HG03565 (cell line): ENCODE results near the gene ZDHHC14.

Source experiments
- ATAC-seq: cut with Tn5 transposase; IDR thresholded peaks from one replicate; pipeline ENCODE4 v1.9.1; 2021; ENCODE audit warnings: mild to moderate bottlenecking, moderate library complexity; ENCODE audit not compliant: unreplicated experiment

Gene ZDHHC14

DNA sequence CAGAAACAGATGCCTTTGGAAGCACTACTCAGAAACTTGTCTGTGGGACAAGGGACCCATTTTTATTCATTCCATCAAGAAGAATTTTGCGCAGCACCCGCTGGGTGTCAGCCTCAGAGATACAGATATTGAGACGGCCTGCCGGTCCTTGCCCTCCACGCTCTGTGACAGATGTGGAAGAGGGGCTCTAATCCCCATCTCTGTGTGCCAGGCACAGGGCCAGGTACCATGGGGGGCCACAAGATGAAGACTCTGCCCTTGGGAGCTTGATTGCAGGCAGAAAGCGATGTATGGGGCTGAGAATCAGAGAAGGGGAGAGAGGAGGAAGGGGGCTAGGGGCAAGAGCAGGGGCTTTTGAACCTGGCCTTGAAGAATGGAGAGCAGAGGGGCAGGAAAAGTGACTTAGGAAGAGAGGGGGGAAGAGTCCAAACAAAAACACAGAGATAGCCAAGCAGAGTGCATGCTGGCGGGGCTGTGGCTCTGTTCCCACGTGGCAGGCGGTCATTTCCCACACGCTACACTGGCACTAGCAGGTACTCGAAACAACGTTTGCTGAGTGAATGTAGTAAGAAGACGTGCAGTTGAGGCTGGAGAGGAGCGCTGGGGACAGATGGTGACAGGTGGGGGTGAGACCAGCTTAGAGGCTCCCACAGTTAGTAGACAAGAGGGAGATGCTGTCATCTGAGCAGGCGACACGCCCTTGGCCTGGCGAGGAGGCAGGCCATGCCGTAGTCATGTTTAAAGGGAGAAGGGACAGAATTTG lies 271.8 kb downstream of the ZDHHC14 start:
- no peak for ATAC-seq

DNA sequence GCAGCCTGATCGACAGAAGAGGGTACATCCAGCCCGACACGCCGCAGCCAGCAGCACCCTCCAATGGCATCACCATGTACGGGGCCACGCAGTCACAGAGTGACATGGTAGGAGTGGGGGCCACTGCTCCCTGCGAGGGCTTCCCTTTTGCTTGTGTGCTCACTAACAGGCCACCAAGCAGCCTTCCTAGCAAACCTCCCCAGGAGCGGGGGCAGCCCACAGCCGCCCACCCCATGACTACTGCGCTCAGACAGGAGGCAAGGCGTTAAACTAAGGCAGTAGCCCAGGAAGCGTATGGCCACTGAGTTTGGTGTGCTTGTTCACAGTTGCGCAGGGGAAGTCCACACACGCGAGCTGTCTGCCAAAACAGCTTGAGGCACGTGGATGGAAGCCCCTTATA lies 272.5 kb downstream of the ZDHHC14 start:
- no peak for ATAC-seq

DNA sequence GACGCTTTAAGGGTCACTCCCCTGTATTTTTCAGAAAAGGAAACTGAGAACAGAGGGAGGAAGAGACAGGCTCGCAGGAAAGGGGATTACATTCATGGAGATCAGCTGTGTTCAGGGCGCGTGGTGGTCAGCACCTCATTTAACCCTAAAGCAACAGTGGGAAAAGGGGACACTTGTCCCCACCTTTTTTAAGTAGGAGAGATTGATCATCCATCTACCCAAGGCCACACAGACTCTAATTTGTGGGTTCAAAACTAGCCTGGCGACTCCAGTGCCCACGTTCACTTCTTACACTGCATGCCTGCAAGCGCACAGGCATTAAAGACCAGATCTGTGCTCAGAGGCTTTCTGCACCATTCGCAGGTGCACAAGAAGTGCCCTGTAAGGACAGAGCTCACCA lies 274.1 kb downstream of the ZDHHC14 start:
- ATAC-seq, result no peak

DNA sequence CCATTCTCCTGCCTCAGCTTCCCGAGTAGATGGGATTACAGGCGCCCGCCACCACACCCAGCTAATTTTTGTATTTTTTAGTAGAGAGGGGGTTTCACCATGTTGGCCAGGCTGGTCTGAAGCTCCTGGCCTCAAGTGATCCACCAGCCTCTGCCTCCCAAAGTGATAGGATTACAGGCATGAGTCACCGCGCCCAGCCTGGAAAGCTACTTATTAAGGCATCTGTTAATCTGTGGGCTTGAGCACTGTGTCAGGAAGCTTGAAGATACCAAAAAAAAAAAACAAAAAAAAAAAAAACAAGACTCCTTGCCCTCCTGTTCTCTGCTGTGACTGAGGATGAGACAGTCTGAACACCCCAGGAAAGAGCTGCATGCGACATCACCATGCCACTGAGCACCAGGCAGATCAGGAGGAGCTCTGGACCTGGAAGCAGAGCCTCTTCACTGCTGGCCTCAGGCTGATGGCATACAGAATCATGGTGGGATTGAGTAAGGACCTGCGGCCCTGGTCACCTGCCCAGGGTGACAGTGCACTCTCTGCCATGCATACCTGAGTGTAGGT lies 275.5 kb downstream of the ZDHHC14 start:
- ATAC-seq, result no peak

DNA sequence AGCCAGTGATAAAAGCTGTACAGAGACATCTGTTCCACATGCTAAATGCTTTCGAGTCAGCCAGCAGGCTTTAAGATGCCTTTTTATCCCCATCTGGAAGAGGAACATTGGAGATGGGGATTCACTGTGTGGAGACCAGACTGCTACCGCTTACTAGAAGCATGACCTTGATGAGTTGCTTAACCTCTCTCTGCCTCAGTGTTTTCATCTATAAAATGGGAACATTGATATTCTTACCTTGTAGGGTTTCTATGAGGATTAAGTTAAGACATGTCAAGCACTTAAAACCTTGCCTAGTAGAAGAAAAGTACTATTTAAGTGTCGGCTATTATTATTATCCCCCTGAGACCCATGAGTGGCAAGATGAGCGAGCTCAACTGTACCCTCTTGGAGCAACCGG lies 276.8 kb downstream of the ZDHHC14 start:
- ATAC-seq, result no peak

DNA sequence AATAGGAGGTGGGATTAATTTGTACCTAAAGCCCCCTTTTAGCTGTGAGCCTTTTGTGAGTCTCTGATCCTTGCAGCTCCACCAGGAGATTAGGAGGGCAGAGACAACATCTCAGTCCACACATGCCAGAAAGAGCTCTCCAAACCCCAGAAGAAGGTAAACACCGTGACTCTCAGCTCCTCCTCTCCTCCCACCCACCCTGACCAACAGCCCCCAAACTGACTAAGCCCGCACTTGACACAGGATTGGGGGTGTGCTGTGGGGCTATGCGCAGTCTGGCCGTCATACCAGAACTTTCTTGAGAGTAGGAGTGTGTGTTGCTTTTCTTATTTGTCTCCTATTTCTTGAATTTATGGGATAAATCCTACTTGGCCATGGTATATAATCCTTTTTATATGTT lies 277.3 kb downstream of the ZDHHC14 start:
- no peak for ATAC-seq

DNA sequence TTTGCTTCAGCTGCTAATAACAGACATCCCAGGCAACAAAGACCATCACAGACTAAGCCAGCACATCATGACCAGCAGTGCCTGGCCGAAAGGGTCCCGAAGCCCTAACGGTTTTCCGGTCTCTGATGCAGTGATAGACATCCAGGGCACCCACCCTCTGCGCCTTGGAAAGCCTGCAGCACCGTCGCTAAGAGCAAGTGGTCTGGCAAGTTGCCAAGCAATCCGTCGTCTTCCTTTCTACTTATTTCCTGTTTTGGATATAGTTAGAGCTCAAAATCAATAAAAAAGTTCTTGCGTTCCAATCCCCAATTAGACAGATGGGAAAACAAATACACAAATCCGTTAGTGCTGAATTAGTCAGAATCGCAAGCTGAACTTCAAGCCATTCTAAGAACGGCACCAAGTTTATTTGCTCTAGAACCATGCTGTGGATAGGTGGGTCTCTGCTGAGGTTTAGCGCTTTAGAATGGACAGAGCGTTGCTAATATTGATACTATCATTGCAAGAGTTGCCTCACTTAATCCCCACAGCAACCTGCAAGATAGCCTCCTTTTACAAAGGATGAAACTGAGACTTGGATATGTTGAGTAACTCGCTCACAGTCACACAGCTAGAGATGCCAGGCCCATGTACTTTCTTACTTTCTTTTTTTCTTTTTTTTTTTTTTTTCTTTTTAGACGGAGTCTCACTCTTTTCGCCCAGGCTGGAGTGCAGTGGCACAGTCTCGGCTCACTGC lies 278.7 kb downstream of the ZDHHC14 start:
- ATAC-seq, result no peak

DNA sequence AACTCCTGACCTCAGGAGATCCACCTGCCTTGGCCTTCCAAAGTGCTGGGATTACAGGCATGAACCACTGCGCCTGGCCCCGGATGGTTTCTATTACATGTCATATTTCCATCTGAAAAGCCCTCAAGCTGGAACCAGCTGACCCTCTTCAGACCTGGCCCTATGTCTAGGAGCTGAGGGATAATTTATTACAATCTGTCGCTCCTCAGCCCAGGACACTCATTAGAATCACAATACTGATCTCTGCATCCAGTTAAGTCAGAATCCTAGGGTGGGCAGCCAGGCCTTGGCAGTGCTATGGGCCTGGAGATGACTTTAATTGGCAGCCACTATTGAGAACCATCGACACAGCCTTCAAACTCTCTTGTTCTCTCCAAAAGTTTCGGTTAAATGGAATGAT lies 279.4 kb downstream of the ZDHHC14 start:
- ATAC-seq, result no peak

DNA sequence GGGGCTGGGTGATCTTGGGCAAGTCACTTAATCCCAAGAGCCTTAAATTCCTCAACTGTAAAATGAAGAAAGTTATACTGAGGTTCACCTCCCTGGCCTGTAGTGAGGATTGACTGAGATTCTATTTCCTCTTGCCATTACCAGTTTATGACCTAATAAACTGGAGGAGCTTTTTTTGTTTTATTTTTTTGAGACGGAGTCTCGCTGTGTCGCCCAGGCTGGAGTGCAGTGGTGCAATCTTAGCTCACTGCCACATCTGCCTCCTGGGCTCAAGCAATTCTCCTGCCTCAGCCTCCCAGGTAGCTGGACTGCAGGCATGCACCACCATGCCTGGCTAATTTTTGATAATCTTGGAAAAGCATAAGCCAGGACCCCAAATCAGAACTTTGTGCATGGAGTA lies 280.7 kb downstream of the ZDHHC14 start:
- no peak for ATAC-seq

DNA sequence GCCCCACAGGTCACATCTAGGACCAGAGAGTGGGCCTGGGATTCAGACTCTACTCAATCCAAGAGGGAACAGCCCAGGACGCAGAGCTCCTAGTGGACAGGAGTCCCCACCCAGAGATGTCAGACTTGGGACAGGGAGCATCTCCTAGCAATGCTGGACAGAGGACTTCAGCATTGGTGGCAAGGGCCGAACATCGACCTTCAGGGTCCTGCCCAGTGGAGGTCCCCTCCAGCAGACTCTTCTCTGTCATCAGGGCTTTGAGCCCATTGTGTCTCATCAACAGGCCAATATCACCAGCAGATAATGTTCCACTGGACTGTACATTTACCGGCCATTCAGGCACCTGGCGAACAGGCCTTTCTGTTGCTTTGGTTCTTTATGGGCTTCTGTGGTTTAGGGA lies 282.3 kb downstream of the ZDHHC14 start:
- ATAC-seq, result no peak

DNA sequence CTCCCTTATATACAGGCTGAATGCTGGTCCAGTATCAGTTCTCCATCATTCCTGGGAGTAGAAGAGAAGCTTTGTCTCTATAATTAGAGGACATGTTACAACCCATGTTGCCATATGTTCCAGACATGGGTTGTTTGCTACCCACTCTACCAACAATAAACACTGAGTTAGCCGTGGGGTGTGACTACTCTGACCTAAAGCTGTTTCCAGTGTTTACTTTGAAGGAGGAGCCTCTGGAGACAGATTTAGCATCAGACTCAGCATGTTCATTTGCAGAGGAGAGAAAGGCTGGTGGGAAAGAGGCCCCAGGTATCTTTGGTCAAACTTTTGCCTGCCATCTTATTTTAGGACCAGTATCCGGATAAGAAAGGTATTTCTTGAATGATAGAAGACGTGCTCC lies 284.2 kb downstream of the ZDHHC14 start:
- no peak for ATAC-seq

DNA sequence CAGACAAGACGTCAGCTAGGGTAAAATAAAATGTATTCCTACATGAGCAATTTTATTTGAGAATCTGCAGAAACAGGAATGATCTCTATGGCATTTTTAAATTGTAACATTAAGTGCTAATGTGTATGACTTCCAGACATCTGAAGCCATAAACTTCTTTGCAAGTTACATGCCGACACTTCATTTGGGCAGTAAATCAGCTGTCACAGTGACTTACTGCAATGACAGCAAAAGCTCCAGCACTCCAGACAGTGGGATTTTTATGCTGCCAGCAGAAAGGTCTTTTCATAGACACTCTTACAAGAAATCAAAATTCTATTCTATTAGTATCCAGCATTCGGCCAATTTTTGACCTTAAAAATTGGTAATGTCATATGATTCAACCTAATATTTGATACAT lies 285.7 kb downstream of the ZDHHC14 start:
- no peak for ATAC-seq

DNA sequence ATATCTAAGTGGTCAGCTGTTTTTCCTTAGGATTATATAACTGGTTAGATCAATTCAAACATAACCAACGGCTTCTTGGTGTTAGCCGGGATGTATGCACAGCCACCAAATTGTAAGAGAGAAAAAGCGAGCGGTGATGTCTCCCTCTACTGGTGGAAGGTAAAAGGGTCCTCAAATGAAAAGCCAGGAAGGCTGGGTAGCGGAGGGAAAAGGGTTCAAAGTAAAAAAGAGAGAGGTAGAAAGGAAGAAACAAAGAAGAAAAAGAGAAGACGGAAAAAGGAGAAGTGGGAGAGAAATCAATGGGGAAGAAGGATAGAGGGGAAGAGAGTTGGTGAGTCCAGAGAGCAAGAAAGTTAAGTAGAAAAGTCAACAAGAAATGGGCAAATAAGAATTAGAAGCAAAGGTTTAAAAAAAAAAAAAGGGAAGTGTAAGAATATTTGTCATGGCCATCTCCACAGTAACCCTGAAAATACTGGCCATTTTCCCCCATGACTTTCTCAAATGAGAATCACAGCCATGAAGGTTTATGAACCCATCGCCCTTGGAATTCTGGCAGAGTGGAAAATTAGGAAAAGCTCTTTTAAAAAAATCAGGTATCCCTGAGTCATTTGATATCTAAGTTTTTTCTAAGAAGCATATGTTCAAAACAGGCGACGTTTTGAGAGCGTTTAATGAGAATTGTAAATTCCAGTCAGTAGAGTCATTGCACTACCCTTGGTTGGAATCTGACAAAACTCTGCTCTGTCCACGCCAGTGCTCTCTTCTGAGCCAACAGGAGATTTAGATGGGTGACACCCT lies 286.4 kb downstream of the ZDHHC14 start:
- no peak for ATAC-seq

DNA sequence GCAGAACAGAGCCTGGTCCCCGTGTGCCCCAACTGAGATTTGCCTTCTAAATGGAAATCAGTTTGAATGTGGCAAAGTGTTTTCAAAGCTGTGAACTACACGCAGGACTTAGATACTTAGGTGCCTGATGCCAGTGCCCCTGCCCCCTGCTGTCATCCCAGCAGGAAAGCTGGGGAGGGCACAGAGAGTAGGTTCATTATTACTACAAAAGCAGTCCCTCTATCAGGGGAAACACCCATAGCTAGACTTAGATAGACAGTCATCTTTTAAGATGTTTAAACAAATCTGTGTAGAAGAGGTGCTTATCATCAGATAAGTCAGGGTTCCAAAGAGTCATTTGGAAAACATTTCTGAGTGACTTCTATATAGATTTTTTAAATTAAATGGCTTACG lies 287.0 kb downstream of the ZDHHC14 start:
- no peak for ATAC-seq

DNA sequence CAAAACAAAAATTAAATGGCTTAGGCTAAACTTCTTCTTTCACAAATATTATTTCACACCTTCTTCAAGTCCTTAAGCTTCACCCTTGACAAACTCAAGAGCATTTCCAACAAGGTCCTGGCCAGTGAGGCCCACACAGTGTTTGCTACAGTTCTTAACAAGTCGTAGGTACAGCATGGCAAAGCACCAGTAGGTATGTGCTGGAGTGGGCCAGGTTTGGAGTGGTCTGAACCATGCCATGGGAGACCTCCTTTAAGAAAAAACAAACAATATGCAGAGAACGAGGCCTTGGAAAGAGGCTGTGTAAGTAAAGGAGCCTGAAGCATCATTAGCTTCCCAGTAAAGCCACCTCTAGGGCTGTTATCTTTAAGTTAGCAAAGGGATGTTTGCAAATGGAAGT lies 287.7 kb downstream of the ZDHHC14 start:
- no peak for ATAC-seq

DNA sequence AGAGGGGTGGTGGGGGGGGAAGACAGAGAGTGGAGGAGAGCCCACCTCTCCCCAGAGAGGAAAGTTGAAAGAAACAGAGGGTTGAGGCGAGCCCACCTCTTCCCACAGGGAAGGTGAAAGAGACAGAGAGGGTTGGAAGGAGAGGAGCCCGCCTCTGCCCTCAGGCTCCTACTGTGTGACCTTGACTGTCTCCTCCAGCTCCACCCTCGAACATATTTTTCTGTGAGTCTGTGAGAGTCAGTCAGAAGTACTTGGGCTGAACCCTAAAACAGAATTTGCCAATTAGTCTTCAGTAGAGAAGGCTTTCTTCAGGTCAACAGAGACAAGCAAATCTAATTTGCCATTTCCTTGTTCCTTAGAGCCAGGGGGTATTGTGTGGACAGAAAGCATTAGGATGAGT lies 288.3 kb downstream of the ZDHHC14 start:
- ATAC-seq, result no peak

DNA sequence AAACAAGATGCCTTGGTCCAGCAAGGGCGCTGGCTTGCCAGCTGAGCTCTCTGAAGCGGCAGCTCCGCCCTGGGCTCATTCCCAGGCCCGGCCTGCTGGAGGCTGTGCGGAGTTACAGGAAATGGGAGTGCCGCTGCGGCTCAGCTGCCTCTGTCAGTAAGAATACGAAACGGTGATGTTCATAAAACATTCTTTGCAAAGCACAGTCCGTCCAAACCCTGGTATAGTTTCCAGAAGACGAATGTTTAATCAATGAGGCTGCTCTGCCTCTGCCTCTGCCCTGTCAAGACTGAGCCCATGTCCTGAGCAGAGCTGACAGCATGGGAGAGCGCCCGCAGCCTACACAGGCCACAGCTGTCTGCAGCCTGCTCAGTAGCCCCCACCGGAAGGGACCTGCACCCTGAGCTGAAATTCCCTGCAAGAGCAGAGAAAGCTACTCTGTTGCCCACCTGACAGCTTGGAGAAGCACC lies 288.8 kb downstream of the ZDHHC14 start:
- ATAC-seq, result no peak

DNA sequence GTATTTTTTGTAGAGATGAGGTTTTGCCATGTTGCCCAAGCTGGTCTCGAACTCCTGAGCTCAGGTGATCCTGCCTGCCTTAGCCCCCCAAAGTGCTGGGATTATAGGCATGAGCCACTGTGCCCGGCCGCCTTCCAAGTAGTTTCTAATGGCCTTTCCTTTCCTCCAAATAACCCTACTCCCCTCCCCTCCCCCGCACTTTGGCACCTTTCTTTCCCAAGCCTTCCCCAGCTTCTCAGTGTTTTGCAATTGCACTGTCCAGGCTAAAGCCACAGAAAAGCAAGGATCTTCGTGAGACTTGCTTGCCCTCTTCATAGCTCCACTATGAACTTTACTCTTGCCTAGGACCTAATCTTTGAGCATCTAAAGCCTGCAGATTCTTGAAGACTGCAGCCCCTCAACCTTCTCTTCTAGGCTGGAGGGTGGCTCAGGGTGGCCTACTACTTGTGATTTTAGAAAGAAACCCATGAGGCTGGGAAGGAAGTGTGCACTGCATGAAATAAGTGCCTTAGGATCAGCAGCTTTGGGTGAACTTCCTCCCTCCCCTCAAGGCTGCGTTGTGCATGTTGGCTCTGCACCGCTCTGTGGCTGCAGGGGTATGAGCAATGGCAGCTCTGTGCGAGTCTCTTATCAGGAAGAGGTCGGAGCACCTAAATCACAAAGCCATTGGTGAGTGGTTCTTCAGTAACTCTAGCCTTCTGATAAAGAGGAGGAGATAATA lies 289.6 kb downstream of the ZDHHC14 start:
- no peak for ATAC-seq

DNA sequence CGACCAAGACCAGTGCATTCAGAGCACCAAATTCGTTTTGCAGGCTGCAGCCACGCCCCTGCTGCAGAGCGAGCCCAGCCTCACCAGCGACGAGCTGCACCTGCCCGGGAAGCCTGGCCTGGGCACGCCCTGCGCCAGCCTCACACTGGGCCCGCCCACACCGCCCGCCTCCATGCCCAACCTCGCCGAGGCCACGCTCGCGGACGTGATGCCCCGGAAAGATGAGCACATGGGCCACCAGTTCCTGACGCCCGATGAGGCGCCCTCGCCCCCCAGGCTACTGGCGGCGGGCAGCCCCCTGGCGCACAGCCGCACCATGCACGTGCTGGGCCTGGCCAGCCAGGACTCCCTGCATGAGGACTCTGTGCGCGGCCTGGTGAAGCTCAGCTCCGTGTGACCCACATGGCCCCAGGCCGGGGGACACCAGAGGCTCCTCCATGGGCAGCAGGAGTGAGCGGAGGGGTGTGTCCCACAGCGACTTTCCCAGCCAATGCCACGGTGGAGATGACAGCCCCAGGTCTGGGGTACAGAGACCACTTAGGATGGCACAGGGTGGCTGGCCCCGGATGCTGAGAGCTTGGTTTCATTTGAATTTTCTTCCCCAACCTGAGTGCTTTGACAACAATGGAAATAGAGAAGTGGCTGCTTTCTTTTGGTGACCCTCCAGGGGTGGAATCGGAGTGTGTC lies 291.9 kb downstream of the ZDHHC14 start:
- no peak for ATAC-seq

DNA sequence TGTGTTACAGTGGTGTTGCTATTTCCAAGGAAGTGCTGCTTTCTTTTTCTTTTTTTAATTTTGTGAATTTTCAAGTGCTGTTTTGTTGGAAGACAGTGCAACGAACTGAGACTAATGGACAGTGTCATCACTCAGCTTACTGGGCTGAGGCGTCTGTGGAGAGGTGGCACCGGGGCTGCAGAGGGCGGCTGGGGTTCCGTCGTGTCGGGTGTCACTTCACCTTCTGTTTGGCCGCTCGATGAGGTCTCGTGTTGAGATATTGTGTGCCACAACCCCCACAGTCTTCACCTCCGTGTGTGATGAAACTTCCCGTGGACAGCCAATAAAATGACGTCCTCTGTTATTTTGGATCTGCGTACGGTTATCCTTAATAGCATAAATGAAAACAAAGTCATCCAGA lies 292.6 kb downstream of the ZDHHC14 start:
- no peak for ATAC-seq
